ENCODE measurements around the gene HELZ.
"Not testable (repeated sequence)": the region's sequence is repeated elsewhere in the genome, so short reads cannot be mapped to it uniquely, and the experiment has no call there.

Gene HELZ, protein sequence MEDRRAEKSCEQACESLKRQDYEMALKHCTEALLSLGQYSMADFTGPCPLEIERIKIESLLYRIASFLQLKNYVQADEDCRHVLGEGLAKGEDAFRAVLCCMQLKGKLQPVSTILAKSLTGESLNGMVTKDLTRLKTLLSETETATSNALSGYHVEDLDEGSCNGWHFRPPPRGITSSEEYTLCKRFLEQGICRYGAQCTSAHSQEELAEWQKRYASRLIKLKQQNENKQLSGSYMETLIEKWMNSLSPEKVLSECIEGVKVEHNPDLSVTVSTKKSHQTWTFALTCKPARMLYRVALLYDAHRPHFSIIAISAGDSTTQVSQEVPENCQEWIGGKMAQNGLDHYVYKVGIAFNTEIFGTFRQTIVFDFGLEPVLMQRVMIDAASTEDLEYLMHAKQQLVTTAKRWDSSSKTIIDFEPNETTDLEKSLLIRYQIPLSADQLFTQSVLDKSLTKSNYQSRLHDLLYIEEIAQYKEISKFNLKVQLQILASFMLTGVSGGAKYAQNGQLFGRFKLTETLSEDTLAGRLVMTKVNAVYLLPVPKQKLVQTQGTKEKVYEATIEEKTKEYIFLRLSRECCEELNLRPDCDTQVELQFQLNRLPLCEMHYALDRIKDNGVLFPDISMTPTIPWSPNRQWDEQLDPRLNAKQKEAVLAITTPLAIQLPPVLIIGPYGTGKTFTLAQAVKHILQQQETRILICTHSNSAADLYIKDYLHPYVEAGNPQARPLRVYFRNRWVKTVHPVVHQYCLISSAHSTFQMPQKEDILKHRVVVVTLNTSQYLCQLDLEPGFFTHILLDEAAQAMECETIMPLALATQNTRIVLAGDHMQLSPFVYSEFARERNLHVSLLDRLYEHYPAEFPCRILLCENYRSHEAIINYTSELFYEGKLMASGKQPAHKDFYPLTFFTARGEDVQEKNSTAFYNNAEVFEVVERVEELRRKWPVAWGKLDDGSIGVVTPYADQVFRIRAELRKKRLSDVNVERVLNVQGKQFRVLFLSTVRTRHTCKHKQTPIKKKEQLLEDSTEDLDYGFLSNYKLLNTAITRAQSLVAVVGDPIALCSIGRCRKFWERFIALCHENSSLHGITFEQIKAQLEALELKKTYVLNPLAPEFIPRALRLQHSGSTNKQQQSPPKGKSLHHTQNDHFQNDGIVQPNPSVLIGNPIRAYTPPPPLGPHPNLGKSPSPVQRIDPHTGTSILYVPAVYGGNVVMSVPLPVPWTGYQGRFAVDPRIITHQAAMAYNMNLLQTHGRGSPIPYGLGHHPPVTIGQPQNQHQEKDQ (N-terminal part only)

DNA sequence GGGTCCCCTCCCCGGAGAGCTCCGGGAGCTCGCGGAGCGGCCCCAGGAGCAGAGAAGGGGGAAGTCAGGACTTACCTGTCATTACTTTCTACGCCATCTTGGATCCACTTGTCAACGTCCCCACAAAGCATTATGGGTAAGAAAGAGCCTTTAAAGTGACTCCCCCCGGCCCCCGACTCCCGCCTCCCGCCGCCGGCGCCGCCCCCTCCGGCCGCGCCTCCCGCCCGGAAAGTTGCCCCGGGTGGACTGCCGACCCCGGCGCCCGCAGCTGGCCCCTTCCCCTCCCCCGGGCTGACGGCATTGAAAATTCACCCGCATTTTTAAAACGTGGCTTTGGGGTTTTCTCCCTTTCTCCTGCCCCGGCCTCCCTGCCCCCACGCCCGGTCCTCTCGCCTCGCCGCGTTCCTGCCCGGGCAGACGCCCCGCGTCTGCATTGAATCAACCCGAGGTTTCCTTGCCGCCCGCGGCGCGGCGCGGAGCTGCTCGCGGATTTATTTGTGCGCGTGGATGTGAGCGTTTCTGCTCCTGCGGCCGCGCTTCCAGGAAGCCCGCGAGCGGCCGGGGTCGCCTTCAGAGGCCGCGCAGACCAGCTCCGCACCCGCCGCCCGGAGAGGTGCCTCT lies at the start of gene HELZ:
Gene HELZ, minus strand, starts transcription at position 124 of the 621 bp plus-strand sequence. CDS start 26,392 bp downstream, outside the sequence.
- peak; percentile 80 for DNase-seq (ENCODE audit: low spot score)

DNA sequence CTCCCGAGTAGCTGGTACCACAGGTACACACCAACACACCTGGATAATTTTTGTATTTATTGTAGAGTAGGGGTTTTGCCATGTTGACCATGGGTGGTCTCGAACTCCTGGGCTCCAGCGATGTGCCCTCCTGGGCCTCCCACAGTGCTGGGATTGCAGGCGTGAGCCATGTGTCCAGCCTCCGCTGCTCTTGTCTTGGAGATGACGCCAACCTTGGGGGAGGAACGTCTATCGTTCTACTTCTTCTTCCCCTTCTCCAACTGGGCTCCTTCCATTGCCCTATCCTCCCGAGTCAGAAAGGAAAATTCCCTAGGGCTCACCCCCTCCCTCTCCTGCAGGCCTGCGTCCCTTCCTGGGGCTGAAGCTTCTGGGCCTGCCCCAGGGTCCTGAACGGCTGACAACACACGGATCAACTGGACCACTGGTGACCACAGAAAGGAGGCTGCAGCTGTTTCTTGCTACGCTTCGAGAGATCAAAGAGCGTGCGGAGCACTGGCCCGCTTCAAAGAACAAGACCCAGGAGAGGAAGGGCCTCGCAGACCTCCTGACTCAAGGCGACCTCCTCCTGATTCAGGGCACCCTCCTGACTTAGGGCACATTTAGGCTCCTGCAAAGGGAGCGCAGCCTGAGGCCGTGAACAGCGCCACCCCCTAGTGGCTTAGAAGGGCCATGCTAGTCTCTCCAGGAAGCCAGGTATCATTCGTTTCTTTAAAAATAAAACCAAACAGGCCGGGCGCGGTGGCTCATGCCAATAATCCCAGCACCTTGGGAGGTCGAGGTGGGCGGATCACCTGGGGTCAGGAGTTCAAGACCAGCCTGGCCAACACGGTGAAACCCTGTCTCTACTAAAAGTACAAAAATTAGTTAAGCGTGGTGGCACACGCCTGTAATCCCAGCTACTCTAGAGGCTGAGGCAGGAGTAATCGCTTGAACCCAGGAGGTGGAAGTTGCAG lies 48.5 kb upstream of the HELZ start:
- peak; percentile 70 for DNase-seq (ENCODE audit: low spot score)

DNA sequence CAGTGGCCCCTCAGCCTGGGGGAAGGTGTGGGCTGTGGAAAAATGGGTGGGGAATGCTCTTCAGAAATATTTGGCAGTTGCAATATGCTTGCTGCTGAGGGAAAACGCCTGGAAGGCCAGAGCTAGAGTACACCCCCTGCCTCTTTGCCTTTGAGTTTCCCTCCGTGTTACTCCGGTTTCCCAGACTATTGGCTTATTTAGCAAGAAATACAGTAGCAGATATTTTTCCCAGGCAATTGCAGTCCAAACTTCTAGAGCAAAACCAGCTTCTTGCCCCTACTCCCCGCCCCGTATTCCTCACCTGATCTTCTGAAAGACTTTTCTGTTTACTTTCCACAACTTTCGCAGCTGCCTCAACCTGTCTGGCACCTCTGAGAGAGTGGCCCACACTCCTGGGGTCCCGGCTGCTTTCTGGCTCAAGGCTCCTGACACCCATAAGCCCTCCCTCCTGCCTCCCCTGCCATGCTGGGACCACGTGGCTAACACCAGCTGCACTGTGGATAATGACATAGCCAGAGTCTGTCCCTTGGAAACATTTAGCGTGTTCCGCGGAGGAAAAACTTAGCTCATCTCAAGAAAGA lies 45.8 kb upstream of the HELZ start:
- no peak for DNase-seq (ENCODE audit: low spot score)

DNA sequence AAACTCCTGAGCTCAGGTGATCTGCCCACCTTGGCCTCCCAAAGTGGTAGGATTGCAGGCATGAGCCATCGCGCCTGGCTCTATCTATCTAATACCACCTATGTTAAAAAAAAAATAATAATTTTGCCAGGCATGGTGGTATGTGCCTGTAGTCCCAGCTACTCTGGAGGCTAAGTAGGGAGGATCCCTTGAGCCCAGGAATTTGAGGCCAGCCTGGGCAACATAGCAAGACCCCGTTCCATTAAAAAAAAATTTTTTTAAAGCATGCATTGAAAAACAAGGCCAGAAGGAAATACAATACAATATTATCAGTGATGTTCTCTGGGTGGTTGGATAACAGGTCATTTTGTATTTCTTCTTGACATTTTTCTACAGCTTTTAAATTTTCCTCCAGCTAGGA lies 45.2 kb upstream of the HELZ start:
- DNase-seq (ENCODE audit: low spot score) = no peak

DNA sequence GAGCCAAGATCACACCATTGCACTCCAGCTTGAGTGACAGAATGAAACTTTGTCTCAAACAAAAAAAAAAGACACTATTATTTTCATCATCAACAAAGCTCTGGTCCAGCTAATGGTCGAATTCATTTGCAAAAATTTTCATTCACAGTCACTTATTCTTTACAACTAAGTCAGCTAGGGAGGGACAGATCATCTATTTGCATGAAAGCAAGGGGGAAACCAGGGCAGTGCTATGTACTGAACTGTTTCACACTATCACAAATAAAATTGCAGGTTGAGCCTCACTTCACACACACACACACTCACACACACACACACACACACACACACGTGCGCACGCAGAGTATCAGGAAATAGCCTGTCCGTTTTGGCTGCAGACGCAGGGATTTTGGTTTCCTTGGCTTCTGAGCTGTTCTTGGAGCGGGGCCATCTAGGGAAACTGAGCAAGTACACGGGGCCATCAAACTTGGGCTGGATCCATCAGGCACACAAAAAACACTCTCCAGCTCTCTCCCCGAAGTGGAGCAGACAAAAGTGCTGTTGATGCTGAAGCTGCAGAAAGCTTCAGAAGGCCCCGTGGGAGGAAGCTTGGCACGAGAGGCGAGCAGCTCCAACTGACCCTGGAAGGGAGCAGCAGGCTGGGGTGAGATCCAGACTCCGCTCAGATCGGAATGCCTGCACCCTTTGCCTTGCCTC lies 44.3 kb upstream of the HELZ start:
- DNase-seq (ENCODE audit: low spot score) = no peak

DNA sequence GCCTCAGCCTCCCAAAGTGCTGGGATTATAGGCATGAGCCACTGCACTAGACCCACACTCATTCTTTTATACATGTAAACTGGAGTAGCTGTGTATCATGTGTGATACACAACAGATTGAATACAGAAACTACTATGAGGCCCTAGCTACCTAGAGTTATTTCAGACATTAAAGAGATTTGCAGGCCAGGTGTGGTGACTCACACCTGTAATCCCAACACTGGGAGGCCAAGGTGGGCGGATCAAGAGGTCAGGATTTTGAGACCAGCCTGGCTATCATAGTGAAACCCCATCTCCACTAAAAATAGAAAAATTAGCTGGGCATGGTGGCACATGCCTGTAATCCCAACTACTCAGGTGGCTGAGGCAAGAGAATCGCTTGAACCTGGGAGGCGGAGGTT lies 41.8 kb upstream of the HELZ start:
- DNase-seq (ENCODE audit: low spot score) = not testable (repeated sequence)

DNA sequence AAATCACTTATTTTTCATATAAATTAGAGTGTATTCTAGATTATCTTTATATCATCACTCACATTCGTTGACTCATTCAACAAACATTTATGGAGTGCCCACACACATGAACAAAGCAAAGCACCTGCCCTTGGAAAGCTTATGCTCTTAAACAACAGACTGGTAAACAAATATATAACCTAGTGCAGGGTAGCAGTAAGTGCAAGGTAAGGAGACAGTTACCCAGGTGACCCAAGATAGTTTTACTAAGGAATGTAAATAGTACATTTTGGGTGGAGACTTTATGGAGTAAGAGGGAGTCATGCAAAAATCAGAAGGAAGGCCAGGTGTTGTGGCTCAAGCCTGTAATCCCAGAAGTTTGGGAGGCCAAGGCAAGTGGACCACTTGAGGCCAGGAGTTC lies 40.4 kb upstream of the HELZ start:
- no peak for DNase-seq (ENCODE audit: low spot score)

DNA sequence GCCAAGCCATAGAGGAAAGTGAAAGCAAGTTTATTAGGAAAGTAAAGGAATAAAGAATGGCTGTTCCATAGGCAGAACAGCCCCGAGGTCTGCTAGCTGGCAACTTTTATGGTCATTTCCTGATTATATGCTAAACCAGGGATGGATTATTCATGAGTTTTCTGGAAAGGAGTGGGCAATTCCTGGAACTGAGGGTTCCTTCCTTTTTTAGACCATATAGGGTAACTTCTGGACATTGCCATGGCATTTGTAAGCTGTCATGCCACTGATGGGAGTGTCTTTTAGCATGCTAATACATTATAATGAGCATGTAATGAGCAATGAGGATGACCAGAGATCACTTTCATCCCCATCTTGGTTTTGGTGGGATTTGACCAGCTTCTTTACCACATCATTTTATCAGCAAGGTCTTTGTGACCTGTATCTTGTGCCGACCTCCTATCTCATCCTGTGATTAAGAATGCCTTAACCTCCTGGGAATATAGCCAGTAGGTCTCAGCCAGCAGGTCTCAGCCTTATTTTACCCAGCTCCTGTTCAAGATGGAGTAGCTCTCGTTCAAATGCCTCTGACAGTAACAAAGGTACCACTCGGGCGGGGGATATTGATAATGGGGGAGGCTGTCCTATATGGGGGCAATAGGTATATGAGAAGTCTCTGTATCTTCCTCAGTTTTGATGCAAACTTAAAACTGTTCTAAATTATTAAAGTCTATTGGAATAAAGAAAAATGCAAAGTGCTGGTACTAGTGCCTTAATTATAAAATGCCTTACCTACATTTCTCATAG lies 38.9 kb upstream of the HELZ start:
- no peak for DNase-seq (ENCODE audit: low spot score)

DNA sequence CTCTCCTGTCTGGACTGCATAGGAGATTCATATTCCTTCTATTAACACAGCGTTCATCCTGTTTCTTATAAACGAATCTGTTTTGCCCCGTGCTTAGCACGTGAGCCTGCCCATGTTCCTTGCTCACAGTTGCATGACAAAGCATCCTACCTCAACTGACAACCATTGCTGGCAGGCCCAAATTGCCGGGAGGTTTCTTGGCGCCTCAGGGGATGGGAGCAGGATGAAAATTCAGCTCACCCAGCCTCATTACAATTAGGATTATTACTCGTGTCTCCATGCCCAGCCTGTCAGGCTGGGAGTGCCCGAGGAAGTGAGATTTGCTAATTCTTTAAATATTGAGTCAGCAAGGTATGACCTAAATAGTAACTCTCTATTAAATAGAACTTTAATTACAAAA lies 36.7 kb upstream of the HELZ start:
- no peak for DNase-seq (ENCODE audit: low spot score)

DNA sequence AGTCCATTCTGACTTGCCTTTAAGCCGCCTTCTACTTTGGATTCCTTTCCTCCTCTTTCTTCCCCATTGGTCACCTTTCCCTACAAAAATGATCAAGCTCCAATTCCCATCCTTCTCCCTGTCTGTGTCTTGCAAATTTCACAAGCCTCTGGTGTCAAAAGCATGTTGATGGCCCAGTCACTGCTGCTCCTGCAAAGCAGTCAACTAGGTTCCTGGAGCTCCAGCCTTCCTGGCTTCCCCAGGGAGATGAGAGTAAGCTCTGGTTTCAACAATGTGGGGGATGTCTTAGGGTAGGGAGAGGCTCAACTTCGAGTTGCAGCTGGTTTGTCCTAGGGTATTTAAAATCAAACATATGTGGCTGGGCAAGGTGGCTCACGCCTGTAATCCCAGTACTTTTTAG lies 36.1 kb upstream of the HELZ start:
- DNase-seq (ENCODE audit: low spot score) = no peak

DNA sequence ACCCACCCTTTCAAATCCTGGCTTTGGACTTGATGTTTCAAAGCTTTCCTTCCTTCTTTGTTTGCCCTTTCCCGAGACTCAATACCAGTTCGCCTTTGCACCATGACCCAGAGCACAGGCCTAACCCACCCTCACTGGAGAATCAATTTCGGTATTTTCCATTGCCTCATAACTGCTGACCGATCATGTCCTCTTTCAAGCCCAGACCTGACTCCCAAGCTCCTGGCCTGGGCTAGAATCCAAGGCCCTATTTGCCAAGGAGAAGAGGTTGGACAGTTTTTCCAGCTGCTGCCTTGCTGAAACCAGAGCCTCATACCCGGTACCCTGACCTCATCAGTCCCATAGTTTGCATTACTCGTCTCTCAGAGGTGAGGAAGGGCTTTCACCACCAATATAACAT lies 35.3 kb upstream of the HELZ start:
- no peak for DNase-seq (ENCODE audit: low spot score)

DNA sequence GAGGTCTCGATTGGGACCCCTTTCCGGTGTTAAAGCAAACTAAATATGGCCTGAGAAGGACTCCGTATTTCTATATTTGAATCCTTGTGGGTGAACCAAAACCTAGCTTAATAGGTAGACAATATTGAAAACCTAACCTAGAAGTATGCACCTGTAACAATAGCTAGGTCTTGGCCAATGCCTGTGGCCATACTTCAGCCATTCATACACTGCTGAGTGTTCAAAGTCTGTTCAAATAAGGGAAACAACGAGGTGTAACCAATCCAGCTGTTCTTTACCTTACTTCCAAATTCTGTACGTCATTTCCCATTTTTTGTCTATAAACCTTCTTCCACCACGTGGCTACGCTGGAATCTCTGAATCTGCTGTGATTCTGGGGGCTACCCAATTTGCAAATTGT lies 34.1 kb upstream of the HELZ start:
- DNase-seq (ENCODE audit: low spot score) = no peak

DNA sequence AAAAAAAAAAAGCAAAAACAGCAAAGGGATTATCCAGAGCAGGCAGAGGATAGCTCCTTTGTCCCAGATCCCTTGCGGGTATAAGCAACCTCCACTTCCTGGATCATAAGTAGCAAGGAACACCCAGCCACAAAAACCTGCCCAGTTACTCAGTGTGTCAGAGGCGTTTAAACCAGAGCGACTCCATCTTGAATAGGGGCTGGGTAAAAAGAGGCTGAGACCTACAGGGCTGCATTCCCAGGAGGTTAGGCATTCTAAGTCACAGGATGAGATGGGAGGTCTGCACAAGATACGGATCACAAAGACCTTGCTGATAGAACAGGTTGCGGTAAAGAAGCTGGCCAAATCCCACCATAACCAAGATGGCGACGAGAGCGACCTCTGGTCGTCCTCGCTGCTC lies 33.4 kb upstream of the HELZ start:
- no peak for DNase-seq (ENCODE audit: low spot score)

DNA sequence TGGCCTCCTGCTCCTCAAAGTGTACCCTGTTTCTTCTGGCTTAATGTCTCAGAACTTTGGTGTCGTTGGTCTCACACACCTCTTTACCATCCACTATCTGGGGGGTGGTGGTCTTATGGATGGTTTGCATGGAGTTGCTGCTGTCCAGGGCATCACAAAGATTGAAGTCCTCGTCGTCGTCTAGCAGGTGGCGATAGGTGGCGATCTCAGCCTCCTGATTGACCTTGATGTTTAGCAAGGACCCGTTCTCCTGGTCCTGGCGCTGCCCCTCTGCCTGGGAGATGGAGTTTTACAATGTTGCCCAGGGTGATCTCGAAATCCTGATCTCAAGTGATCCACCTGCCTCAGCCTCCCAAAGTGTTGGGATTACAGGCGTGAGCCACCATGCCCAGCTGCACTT lies 31.1 kb upstream of the HELZ start:
- DNase-seq (ENCODE audit: low spot score) = no peak

DNA sequence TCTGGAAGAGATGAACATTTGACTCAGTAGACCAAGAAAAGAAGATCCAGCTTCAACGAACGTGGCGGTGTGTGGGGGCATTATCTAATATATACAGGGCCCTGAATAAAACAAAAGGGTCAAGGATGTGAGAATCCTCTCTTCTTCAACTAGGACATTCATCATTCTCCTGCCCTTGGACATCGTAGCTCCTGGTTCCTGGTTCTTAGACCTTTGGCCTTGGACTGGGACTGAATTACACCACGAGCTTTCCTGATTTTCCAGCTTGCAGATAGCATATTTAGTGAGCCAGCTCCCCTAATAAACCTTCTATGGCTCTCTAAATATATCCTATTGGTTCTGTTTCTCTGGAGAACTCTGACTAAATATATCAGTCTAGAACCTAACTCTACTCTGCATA lies 29.5 kb upstream of the HELZ start:
- DNase-seq (ENCODE audit: low spot score) = no peak

DNA sequence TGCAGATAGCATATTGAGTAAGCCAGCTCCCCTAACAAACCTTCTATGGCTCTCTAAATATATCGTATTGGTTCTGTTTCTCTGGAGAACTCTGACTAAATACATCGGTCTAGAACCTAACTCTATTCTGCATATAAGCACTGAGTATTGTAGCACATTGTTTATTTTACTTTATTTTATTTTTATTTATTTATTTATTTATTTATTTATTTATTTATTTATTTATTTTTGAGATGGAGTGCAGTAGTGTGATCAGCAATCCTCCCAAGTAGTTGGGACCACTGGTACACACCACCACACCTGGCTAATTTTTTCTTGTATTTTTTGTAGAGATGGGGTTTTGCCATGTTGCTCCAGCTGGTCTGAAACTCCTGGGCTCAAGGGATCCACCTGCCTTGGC lies 28.9 kb upstream of the HELZ start:
- DNase-seq (ENCODE audit: low spot score) = no peak

DNA sequence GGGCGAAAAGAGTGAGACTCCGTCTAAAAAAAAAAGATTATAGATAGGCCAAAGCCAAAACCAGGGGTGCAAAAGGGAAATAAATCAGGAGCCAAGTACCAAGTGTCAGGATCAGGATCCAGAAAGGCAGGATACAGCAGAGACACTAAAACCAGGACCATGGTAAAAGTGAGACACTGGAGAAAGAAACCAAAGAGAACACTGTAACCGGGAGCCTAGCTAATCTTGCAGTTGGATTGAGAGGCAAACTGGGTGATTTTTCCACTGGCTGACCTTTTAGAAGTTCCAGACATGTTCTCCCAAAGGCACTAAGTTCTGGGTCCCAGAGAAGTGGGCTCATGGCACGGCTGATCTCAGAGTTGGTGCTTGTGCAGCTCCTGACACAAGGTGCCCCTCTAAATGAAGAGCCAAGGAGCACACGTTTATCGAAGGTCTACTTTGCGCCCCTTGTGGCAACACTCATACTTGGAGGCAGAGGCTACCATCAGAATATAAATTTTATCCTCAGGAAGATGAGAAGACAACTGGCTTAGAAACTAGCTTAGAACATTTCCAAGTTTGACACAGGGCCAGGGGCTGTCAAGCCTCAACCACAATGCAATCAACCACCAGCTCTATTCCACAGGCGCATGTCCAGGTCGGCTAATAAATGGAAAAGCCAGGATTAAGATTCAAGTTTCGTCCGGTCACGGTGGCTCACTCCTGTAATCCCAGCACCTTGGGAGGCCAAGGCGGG lies 27.5 kb upstream of the HELZ start:
- DNase-seq (ENCODE audit: low spot score) = peak; percentile 3

DNA sequence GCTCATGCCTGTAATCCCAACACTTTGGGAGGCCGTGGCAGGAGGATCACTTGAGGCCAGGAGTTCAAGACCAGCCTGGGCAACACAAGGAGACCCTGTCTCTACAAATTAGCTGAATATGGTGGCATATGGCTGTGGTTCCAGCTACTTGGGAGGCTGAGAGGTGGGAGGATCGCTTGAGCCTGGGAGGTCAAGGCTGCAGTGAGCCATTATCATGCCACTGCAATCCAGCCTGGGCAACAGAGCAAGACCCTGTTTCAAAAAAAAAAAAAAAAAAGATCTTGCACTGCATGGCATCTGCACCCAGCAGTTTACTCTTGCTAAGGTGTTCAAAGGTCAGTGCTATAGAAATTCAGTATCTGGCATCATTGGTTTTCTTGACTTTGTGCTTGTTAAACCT lies 26.2 kb upstream of the HELZ start:
- DNase-seq (ENCODE audit: low spot score) = not testable (repeated sequence)
